Osteocyte (in vitro differentiated cells): ENCODE data around the gene ATP2C2. TPM values are rescaled to one million over a fixed set of nuclear protein-coding genes. Genes with fewer than 3 reads are reported as not detected.

ENCODE experiments used
- DNase-seq: peaks from one replicate; pipeline ENCODE4 v3.0.0; 2021; ENCODE audit warnings: mixed read lengths; ENCODE audit not compliant: unreplicated experiment; ENCODE audit errors: extremely low spot score
- H3K27ac Mint-ChIP-seq: one replicate; pipeline ENCODE4 v1.8.0; 2021; ENCODE audit warnings: mild to moderate bottlenecking, mixed read lengths; ENCODE audit not compliant: unreplicated experiment
- H3K27me3 Mint-ChIP-seq: one replicate; pipeline ENCODE4 v1.8.0; 2021; ENCODE audit warnings: mixed read lengths; ENCODE audit not compliant: unreplicated experiment
- H3K36me3 Mint-ChIP-seq: one replicate; pipeline ENCODE4 v1.8.0; 2021; ENCODE audit warnings: mixed read lengths; ENCODE audit not compliant: unreplicated experiment
- H3K4me1 Mint-ChIP-seq: one replicate; pipeline ENCODE4 v1.8.0; 2021; ENCODE audit warnings: mixed read lengths; ENCODE audit not compliant: unreplicated experiment
- H3K4me3 Mint-ChIP-seq: one replicate; pipeline ENCODE4 v1.8.0; 2021; ENCODE audit warnings: mild to moderate bottlenecking, moderate library complexity, mixed read lengths; ENCODE audit not compliant: unreplicated experiment
- H3K9me3 Mint-ChIP-seq: one replicate; pipeline ENCODE4 v1.8.0; 2021; ENCODE audit warnings: mixed read lengths; ENCODE audit not compliant: unreplicated experiment
- CTCF ChIP-seq: fragments of 200-600 bp; sonication (generic); IDR thresholded peaks from 2 replicates; pipeline ENCODE4 v1.5.0; 2021; ENCODE audit warnings: antibody characterized with exemption, mild to moderate bottlenecking, moderate library complexity
- total RNA-seq: library from RNA; stranded (reverse); gene quantifications from 2 replicates; pipeline ENCODE4 v1.2.1, GENCODE V29; 2021

The ATP2C2 gene
- total RNA-seq, 1 donor from 2014 or later = not detected

GRCh38 chr16:84479716-84480450, 111.5 kb downstream of the ATP2C2 start:
- TF ChIP-seq CTCF = no peak
- H3K36me3 Mint-ChIP-seq = peaks cover 10% of the 10 kb centered on the region
- DNase-seq = peak; percentile 76
- no peak overlapping the region for H3K27ac Mint-ChIP-seq
- no peaks in the 10 kb centered on the region for H3K27me3 Mint-ChIP-seq
- no peak overlapping the region for H3K4me3 Mint-ChIP-seq
- peaks cover 18% of the 10 kb centered on the region for H3K4me1 Mint-ChIP-seq
- H3K9me3 Mint-ChIP-seq = no peaks in the 10 kb centered on the region

- H3K27me3 Mint-ChIP-seq = no peaks in the 10 kb centered on the region
- TF ChIP-seq CTCF = no peak
- H3K36me3 Mint-ChIP-seq = peaks cover 10% of the 10 kb centered on the region
- no peak overlapping the region for H3K27ac Mint-ChIP-seq
- H3K4me3 Mint-ChIP-seq = no peak overlapping the region
- H3K4me1 Mint-ChIP-seq = peaks cover 18% of the 10 kb centered on the region
- DNase-seq = peak; percentile 83
- H3K9me3 Mint-ChIP-seq = no peaks in the 10 kb centered on the region
Measured at GRCh38 chr16:84481051-84481735, 112.9 kb downstream of the ATP2C2 start.

GRCh38 chr16:84482001-84482891, 113.9 kb downstream of the ATP2C2 start:
- Mint-ChIP-seq H3K27ac (peak overlapping the region; percentile 34), H3K4me3 (no peak overlapping the region), H3K9me3 (no peaks in the 10 kb centered on the region), H3K27me3 (no peaks in the 10 kb centered on the region), H3K4me1 (peaks cover 18% of the 10 kb centered on the region), H3K36me3 (peaks cover 12% of the 10 kb centered on the region)
- DNase-seq = peak; percentile 89
- no peak for TF ChIP-seq CTCF

GRCh38 chr16:84482951-84483881, 114.9 kb downstream of the ATP2C2 start:
- Mint-ChIP-seq H3K27me3 (no peaks in the 10 kb centered on the region), H3K9me3 (no peaks in the 10 kb centered on the region), H3K4me1 (peaks cover 18% of the 10 kb centered on the region), H3K27ac (no peak overlapping the region), H3K36me3 (peaks cover 14% of the 10 kb centered on the region), H3K4me3 (no peak overlapping the region)
- no peak for TF ChIP-seq CTCF
- DNase-seq = peak; percentile 78
